DND-41 (cell line): ENCODE measurements around the gene CCS.

Source experiments
- EZH2 ChIP-seq: IDR thresholded peaks from 3 replicates; pipeline ENCODE4 v1.6.1; 2012; ENCODE audit warnings: borderline replicate concordance, low read depth, mild to moderate bottlenecking, moderate library complexity, low read length, inconsistent platforms; ENCODE audit not compliant: severe bottlenecking
- TF ChIP-seq, protein P1 (sequence below): IDR thresholded peaks from 2 replicates; pipeline ENCODE4 v1.5.1; 2012; ENCODE audit warnings: borderline replicate concordance, low read length, moderate library complexity, mild to moderate bottlenecking; ENCODE audit not compliant: poor library complexity, severe bottlenecking; ENCODE audit errors: extremely low read depth

DNA sequence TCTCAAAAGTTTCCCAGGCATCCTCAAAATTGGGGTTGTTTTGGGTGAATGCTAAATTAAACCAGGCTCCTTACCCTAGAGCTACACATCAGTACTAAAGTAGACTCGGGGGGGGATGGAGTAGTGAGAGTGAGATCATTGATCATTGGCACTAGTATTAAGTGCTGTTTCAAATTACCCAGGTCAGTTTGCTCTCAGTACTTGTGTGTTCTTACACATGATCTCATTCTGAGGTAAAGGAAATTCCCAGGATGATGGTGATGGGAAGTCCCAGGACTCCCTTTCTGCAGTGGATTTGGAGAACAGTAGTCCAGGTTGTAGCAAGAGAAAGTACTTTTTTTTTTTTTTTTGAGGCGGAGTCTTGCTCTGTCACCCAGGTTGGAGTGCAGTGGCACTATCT lies 58.0 kb downstream of the CCS start:
- TF ChIP-seq, protein P1, sequence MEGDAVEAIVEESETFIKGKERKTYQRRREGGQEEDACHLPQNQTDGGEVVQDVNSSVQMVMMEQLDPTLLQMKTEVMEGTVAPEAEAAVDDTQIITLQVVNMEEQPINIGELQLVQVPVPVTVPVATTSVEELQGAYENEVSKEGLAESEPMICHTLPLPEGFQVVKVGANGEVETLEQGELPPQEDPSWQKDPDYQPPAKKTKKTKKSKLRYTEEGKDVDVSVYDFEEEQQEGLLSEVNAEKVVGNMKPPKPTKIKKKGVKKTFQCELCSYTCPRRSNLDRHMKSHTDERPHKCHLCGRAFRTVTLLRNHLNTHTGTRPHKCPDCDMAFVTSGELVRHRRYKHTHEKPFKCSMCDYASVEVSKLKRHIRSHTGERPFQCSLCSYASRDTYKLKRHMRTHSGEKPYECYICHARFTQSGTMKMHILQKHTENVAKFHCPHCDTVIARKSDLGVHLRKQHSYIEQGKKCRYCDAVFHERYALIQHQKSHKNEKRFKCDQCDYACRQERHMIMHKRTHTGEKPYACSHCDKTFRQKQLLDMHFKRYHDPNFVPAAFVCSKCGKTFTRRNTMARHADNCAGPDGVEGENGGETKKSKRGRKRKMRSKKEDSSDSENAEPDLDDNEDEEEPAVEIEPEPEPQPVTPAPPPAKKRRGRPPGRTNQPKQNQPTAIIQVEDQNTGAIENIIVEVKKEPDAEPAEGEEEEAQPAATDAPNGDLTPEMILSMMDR: no peak
- TF ChIP-seq EZH2: no peak
